Measurements from ENCODE around the gene FYB1.

Gene FYB1

GRCh38 chr5:39201781-39202596 is 17.4 kb downstream of the FYB1 start:
- H3K4me1 Mint-ChIP-seq, result no peaks in the 10 kb centered on the region
- no peak for TF ChIP-seq CTCF (IDR thresholded peaks at IDR 0.05)
- DNase-seq, result no peak
- H3K27me3 Mint-ChIP-seq (ENCODE audit: low read depth, poor library complexity), result peaks cover 3% of the 10 kb centered on the region
- H3K4me3 Mint-ChIP-seq, result no peak overlapping the region
- H3K27ac Mint-ChIP-seq, result no peak overlapping the region
- H3K36me3 Mint-ChIP-seq (ENCODE audit: low read depth), result no peaks in the 10 kb centered on the region
- no peaks in the 10 kb centered on the region for H3K9me3 Mint-ChIP-seq

- DNase-seq, result no peak
- no peak overlapping the region for H3K27ac Mint-ChIP-seq
- H3K36me3 Mint-ChIP-seq (ENCODE audit: low read depth), result no peaks in the 10 kb centered on the region
- H3K4me3 Mint-ChIP-seq, result no peak overlapping the region
- no peak for TF ChIP-seq CTCF (IDR thresholded peaks at IDR 0.05)
- no peaks in the 10 kb centered on the region for H3K4me1 Mint-ChIP-seq
- peaks cover 3% of the 10 kb centered on the region for H3K27me3 Mint-ChIP-seq (ENCODE audit: low read depth, poor library complexity)
- H3K9me3 Mint-ChIP-seq, result no peaks in the 10 kb centered on the region
These were observed 18.1 kb downstream of the FYB1 start for GRCh38 chr5:39201160-39201780.

- peak overlapping the region; percentile 16 for H3K27ac Mint-ChIP-seq
- no peak for TF ChIP-seq CTCF (IDR thresholded peaks at IDR 0.05)
- H3K4me3 Mint-ChIP-seq, result no peak overlapping the region
- peaks cover 2% of the 10 kb centered on the region for H3K4me1 Mint-ChIP-seq
- H3K9me3 Mint-ChIP-seq, result no peaks in the 10 kb centered on the region
- DNase-seq, result no peak
- peaks cover 3% of the 10 kb centered on the region for H3K27me3 Mint-ChIP-seq (ENCODE audit: low read depth, poor library complexity)
- H3K36me3 Mint-ChIP-seq (ENCODE audit: low read depth), result no peaks in the 10 kb centered on the region
These were observed 19.3 kb downstream of the FYB1 start for GRCh38 chr5:39200081-39200480.

- Mint-ChIP-seq H3K4me3 (no peak overlapping the region), H3K36me3 (ENCODE audit: low read depth) (no peaks in the 10 kb centered on the region), H3K4me1 (peaks cover 9% of the 10 kb centered on the region), H3K9me3 (no peaks in the 10 kb centered on the region), H3K27me3 (ENCODE audit: low read depth, poor library complexity) (peaks cover 3% of the 10 kb centered on the region), H3K27ac (no peak overlapping the region)
- no peak for DNase-seq
- TF ChIP-seq CTCF (IDR thresholded peaks at IDR 0.05), result no peak
These were observed 20.0 kb downstream of the FYB1 start for GRCh38 chr5:39199335-39199734.

- Mint-ChIP-seq H3K27ac (no peak overlapping the region), H3K27me3 (ENCODE audit: low read depth, poor library complexity) (no peaks in the 10 kb centered on the region), H3K9me3 (no peaks in the 10 kb centered on the region), H3K4me1 (peaks cover 10% of the 10 kb centered on the region), H3K4me3 (no peak overlapping the region), H3K36me3 (ENCODE audit: low read depth) (no peaks in the 10 kb centered on the region)
- no peak for TF ChIP-seq CTCF (IDR thresholded peaks at IDR 0.05)
- DNase-seq, result no peak
These were observed 21.2 kb downstream of the FYB1 start for GRCh38 chr5:39198127-39198526.

- H3K9me3 Mint-ChIP-seq, result no peaks in the 10 kb centered on the region
- peaks cover 10% of the 10 kb centered on the region for H3K4me1 Mint-ChIP-seq
- H3K4me3 Mint-ChIP-seq, result no peak overlapping the region
- H3K27me3 Mint-ChIP-seq (ENCODE audit: low read depth, poor library complexity), result no peaks in the 10 kb centered on the region
- TF ChIP-seq CTCF (IDR thresholded peaks at IDR 0.05), result no peak
- no peak for DNase-seq
- no peak overlapping the region for H3K27ac Mint-ChIP-seq
- H3K36me3 Mint-ChIP-seq (ENCODE audit: low read depth), result no peaks in the 10 kb centered on the region
These were observed 21.8 kb downstream of the FYB1 start for GRCh38 chr5:39197556-39197955.
